ENCODE results near the gene JPH3.
A peak's percentile ranks its signal among the peaks of the same experiment; 100 is the strongest.

Gene JPH3

GRCh38 chr16:87628246-87628923, 26.1 kb downstream of the JPH3 start:
- no peak for DNase-seq

GRCh38 chr16:87628940-87629339, 26.6 kb downstream of the JPH3 start:
- no peak for DNase-seq

- no peak for DNase-seq
These were observed 28.8 kb downstream of the JPH3 start for GRCh38 chr16:87631067-87631466.

- DNase-seq = no peak
These were observed 32.1 kb downstream of the JPH3 start for GRCh38 chr16:87634411-87634810.

GRCh38 chr16:87635541-87636049, 33.3 kb downstream of the JPH3 start:
- peak; percentile 16 to 71 (median 48) for DNase-seq

- DNase-seq = peak; percentile 44 to 80 (median 62)
These were observed 33.9 kb downstream of the JPH3 start for GRCh38 chr16:87636050-87636684.

GRCh38 chr16:87636741-87637140, 34.4 kb downstream of the JPH3 start:
- no peak for DNase-seq

- DNase-seq = no peak
These were observed 35.0 kb downstream of the JPH3 start for GRCh38 chr16:87637357-87637756.

GRCh38 chr16:87638736-87639135, 36.4 kb downstream of the JPH3 start:
- no peak for DNase-seq

GRCh38 chr16:87641721-87642120, 39.4 kb downstream of the JPH3 start:
- no peak for DNase-seq

GRCh38 chr16:87642491-87642890, 40.2 kb downstream of the JPH3 start:
- no peak for DNase-seq

- no peak for DNase-seq
These were observed 41.9 kb downstream of the JPH3 start for GRCh38 chr16:87644186-87644585.

- no peak for DNase-seq
These were observed 42.3 kb downstream of the JPH3 start for GRCh38 chr16:87644596-87644995.

GRCh38 chr16:87645802-87646201, 43.5 kb downstream of the JPH3 start:
- DNase-seq = no peak

- no peak for DNase-seq
These were observed 45.3 kb downstream of the JPH3 start for GRCh38 chr16:87647431-87648185.

- no peak for DNase-seq
These were observed 45.9 kb downstream of the JPH3 start for GRCh38 chr16:87648236-87648635.

GRCh38 chr16:87648698-87649487, 46.6 kb downstream of the JPH3 start:
- DNase-seq = no peak

GRCh38 chr16:87652386-87652785, 50.1 kb downstream of the JPH3 start:
- no peak for DNase-seq

GRCh38 chr16:87652799-87653198, 50.5 kb downstream of the JPH3 start:
- no peak for DNase-seq

GRCh38 chr16:87653234-87653633, 50.9 kb downstream of the JPH3 start:
- DNase-seq = no peak

GRCh38 chr16:87654826-87655225, 52.5 kb downstream of the JPH3 start:
- no peak for DNase-seq

GRCh38 chr16:87656328-87656727, 54.0 kb downstream of the JPH3 start:
- no peak for DNase-seq

GRCh38 chr16:87657621-87658192, 55.4 kb downstream of the JPH3 start:
- no peak for DNase-seq

All from activated naive CD4-positive, alpha-beta T cell (primary cell).